HEK293 (cell line): Measurements from ENCODE around the gene DSG2.

Experiments used
- CTCF ChIA-PET: fragments of 350-600 bp; formaldehyde crosslinking; extraction: SDS; loops from one replicate; lab custom pipeline; 2021; ENCODE audit warnings: antibody characterized with exemption; lab: Yijun Ruan, JAX
- POLR2A ChIA-PET: fragments of 300-600 bp; formaldehyde crosslinking; extraction: SDS; loops from one replicate; lab custom pipeline; 2020; ENCODE audit warnings: antibody characterized with exemption, inconsistent platforms; lab: Yijun Ruan, JAX
- H3K27ac ChIP-seq: fragments of 200-500 bp; sonication (Bioruptor generic); 2 replicates; pipeline ENCODE4 v1.5.1; 2014; ENCODE audit warnings: low read depth, low read length, control low read depth, inconsistent platforms; ENCODE audit errors: extremely low read depth
- H3K36me3 ChIP-seq, 2 experiments: fragments of 200-500 bp in 1 of 2; sonication (Bioruptor generic) in 1 of 2; 1 replicate in 1 of 2; 2 replicates in 1 of 2; pipeline ENCODE4 v1.5.1; 2014 to 2017; ENCODE audit warnings: inconsistent platforms in 2 of 2, low read length in 2 of 2; ENCODE audit not compliant: control insufficient read depth in 2 of 2, insufficient read depth in 1 of 2
- H3K4me1 ChIP-seq: fragments of 200-500 bp; sonication (Bioruptor generic); 2 replicates; pipeline ENCODE4 v1.5.1; 2014; ENCODE audit warnings: mild to moderate bottlenecking, low read length, inconsistent platforms; ENCODE audit not compliant: control insufficient read depth, insufficient read depth
- H3K4me3 ChIP-seq: 2 replicates; pipeline ENCODE4 v1.5.1; 2011; ENCODE audit warnings: low read depth, mild to moderate bottlenecking, control low read depth, low read length, moderate library complexity
- H3K9me3 ChIP-seq: fragments of 200-500 bp; sonication (Bioruptor generic); 2 replicates; pipeline ENCODE4 v1.5.1; 2014; ENCODE audit warnings: low read depth, low read length, inconsistent platforms; ENCODE audit not compliant: control insufficient read depth, insufficient read depth
- BCL11A ChIP-seq: fragments of 450-650 bp; formaldehyde crosslinking; IDR thresholded peaks from 2 replicates; pipeline ENCODE4 v1.5.1; 2016; ENCODE audit warnings: low read depth, missing biosample characterization, missing genetic modification characterization
- IKZF3 ChIP-seq: fragments of 450-650 bp; IDR thresholded peaks from 2 replicates; pipeline ENCODE4 v1.5.0; 2018; ENCODE audit warnings: missing biosample characterization, mild to moderate bottlenecking, missing genetic modification characterization, moderate library complexity
- KLF7 ChIP-seq: fragments of 450-650 bp; formaldehyde crosslinking; IDR thresholded peaks from 2 replicates; pipeline ENCODE4 v1.5.1; 2016; ENCODE audit warnings: missing biosample characterization, missing genetic modification characterization, borderline replicate concordance
- SETDB1 ChIP-seq: IDR thresholded peaks from one replicate; pipeline ENCODE4 v1.6.1; 2017; ENCODE audit warnings: mild to moderate bottlenecking, low read length, moderate library complexity, mixed read lengths; ENCODE audit not compliant: insufficient read length
- YY1 ChIP-seq: fragments of 450-650 bp; formaldehyde crosslinking; IDR thresholded peaks from 2 replicates; pipeline ENCODE4 v1.5.1; 2018; ENCODE audit warnings: missing biosample characterization, missing genetic modification characterization
- ZBTB17 ChIP-seq: fragments of 450-650 bp; formaldehyde crosslinking; IDR thresholded peaks from 2 replicates; pipeline ENCODE4 v1.5.1; 2016; ENCODE audit warnings: missing biosample characterization, missing genetic modification characterization
- ZBTB48 ChIP-seq: fragments of 450-650 bp; formaldehyde crosslinking; IDR thresholded peaks from 2 replicates; pipeline ENCODE4 v1.5.1; 2016; ENCODE audit warnings: missing biosample characterization, missing genetic modification characterization
- ZFP69B ChIP-seq: fragments of 450-650 bp; formaldehyde crosslinking; IDR thresholded peaks from 2 replicates; pipeline ENCODE4 v1.5.1; 2016; ENCODE audit warnings: missing biosample characterization, missing genetic modification characterization
- ZNF133 ChIP-seq: fragments of 450-650 bp; formaldehyde crosslinking; IDR thresholded peaks from 2 replicates; pipeline ENCODE4 v1.5.1; 2016; ENCODE audit warnings: missing biosample characterization, missing genetic modification characterization
- ZNF214 ChIP-seq: fragments of 450-650 bp; formaldehyde crosslinking; IDR thresholded peaks from 2 replicates; pipeline ENCODE4 v1.5.1; 2017; ENCODE audit warnings: missing biosample characterization, mild to moderate bottlenecking, missing genetic modification characterization, borderline replicate concordance
- ZNF350 ChIP-seq: fragments of 450-650 bp; formaldehyde crosslinking; IDR thresholded peaks from 2 replicates; pipeline ENCODE4 v1.5.0; 2017; ENCODE audit warnings: missing biosample characterization, mild to moderate bottlenecking, missing genetic modification characterization
- ZNF548 ChIP-seq: fragments of 450-650 bp; formaldehyde crosslinking; IDR thresholded peaks from 2 replicates; pipeline ENCODE4 v1.5.1; 2016; ENCODE audit warnings: missing biosample characterization, missing genetic modification characterization
- ZNF561 ChIP-seq: fragments of 450-650 bp; IDR thresholded peaks from 2 replicates; pipeline ENCODE4 v1.5.1; 2018; ENCODE audit warnings: missing biosample characterization, missing genetic modification characterization, borderline replicate concordance
- ZNF624 ChIP-seq: fragments of 450-650 bp; formaldehyde crosslinking; IDR thresholded peaks from 2 replicates; pipeline ENCODE4 v1.5.1; 2017; ENCODE audit warnings: missing biosample characterization, missing genetic modification characterization
- ZNF670 ChIP-seq: fragments of 450-650 bp; formaldehyde crosslinking; IDR thresholded peaks from 2 replicates; pipeline ENCODE4 v1.5.1; 2016; ENCODE audit warnings: missing biosample characterization, missing genetic modification characterization, low read depth
- ZSCAN16 ChIP-seq: fragments of 450-650 bp; formaldehyde crosslinking; IDR thresholded peaks from 2 replicates; pipeline ENCODE4 v1.5.1; 2016; ENCODE audit warnings: missing biosample characterization, missing genetic modification characterization
- ZSCAN30 ChIP-seq: fragments of 450-650 bp; IDR thresholded peaks from 2 replicates; pipeline ENCODE4 v1.5.1; 2018; ENCODE audit warnings: missing biosample characterization, mild to moderate bottlenecking, missing genetic modification characterization, moderate library complexity
- TF ChIP-seq, protein P1 (sequence below): fragments of 450-650 bp; formaldehyde crosslinking; IDR thresholded peaks from 2 replicates; pipeline ENCODE4 v1.5.1; 2016; ENCODE audit warnings: missing biosample characterization, missing genetic modification characterization
- TF ChIP-seq, protein P2 (sequence below): fragments of 450-650 bp; formaldehyde crosslinking; IDR thresholded peaks from 2 replicates; pipeline ENCODE4; 2016; ENCODE audit warnings: missing biosample characterization, missing genetic modification characterization
- TF ChIP-seq, protein P3 (sequence below): fragments of 450-650 bp; formaldehyde crosslinking; IDR thresholded peaks from 2 replicates; pipeline ENCODE4 v1.5.1; 2017; ENCODE audit warnings: missing biosample characterization, missing genetic modification characterization
- TF ChIP-seq, protein P4 (sequence below): fragments of 450-650 bp; formaldehyde crosslinking; IDR thresholded peaks from 2 replicates; pipeline ENCODE4 v1.5.1; 2017; ENCODE audit warnings: missing biosample characterization, missing genetic modification characterization
- TF ChIP-seq, protein P5 (sequence below): fragments of 450-650 bp; formaldehyde crosslinking; conservative IDR thresholded peaks from 2 replicates; pipeline ENCODE4 v1.5.1; 2016; ENCODE audit warnings: low read depth, missing biosample characterization, missing genetic modification characterization

Gene DSG2

DNA sequence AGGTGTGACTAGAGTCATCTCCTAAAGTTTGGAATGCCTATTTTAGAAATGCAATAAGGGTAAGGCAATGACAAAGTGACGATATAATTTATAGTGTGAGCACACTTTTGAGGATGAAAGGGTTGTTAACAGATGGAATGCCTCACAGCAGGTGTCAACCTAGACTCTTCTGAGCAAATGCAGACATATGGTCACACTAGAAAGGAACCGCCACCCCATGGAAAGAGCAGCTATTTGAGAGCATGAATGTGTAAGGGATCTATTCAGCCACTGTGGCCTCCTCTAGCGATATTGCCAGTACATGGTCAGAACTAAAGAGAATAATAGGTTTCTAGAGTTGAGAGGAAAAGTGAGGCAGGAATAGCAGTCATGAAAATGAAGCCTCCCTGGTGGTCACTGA, 18.5 kb downstream of the DSG2 start:
- POLR2A ChIA-PET, result no interaction called here
- Histone ChIP-seq H3K36me3 (peaks cover 0 to 25% of the 10 kb centered on the region in 2 experiments), H3K9me3 (no peaks in the 10 kb centered on the region), H3K4me3 (no peak overlapping the region), H3K4me1 (no peaks in the 10 kb centered on the region), H3K27ac (no peak overlapping the region)
- CTCF ChIA-PET, result interaction anchor here (1.1 to 1.6 kb wide), 2 partner anchors 47 to 91 kb away, joined by 4 to 7 read pairs; no protein-coding TSS in a partner anchor
- TF ChIP-seq, protein P1, sequence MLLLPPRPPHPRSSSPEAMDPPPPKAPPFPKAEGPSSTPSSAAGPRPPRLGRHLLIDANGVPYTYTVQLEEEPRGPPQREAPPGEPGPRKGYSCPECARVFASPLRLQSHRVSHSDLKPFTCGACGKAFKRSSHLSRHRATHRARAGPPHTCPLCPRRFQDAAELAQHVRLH, result no peak
- TF ChIP-seq, protein P2, sequence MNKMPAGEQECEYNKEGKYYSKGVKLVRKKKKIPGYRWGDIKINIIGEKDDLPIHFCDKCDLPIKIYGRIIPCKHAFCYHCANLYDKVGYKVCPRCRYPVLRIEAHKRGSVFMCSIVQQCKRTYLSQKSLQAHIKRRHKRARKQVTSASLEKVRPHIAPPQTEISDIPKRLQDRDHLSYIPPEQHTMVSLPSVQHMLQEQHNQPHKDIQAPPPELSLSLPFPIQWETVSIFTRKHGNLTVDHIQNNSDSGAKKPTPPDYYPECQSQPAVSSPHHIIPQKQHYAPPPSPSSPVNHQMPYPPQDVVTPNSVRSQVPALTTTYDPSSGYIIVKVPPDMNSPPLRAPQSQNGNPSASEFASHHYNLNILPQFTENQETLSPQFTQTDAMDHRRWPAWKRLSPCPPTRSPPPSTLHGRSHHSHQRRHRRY, result no peak
- TF ChIP-seq ZBTB48 (tag by site-specific recombination) (no peak), ZNF133 (tag by site-specific recombination) (no peak), BCL11A (tag by site-specific recombination) (no peak), IKZF3 (tag by site-specific recombination) (no peak), KLF7 (tag by site-specific recombination) (no peak)
- TF ChIP-seq, protein P3, sequence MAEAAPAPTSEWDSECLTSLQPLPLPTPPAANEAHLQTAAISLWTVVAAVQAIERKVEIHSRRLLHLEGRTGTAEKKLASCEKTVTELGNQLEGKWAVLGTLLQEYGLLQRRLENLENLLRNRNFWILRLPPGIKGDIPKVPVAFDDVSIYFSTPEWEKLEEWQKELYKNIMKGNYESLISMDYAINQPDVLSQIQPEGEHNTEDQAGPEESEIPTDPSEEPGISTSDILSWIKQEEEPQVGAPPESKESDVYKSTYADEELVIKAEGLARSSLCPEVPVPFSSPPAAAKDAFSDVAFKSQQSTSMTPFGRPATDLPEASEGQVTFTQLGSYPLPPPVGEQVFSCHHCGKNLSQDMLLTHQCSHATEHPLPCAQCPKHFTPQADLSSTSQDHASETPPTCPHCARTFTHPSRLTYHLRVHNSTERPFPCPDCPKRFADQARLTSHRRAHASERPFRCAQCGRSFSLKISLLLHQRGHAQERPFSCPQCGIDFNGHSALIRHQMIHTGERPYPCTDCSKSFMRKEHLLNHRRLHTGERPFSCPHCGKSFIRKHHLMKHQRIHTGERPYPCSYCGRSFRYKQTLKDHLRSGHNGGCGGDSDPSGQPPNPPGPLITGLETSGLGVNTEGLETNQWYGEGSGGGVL (tag by site-specific recombination), result no peak

DNA sequence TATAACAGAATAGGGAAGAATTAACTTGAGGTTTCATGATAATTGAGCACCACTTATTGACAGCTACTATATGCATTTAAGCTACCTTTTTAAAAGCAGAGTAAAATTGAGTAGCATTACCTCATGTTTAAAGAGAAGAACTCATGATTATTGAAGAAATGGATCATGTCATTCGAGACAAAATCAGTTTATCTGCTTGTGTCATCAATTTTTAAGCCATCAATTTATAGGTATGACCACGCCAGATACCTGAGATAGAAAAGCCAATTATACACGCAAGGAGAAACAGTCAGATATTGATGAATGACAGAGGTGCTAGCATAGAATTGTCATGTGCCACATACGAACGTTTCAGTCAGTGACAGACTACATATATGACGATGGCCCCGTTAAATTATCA, 28.4 kb downstream of the DSG2 start:
- Histone ChIP-seq H3K4me1 (no peaks in the 10 kb centered on the region), H3K4me3 (no peak overlapping the region), H3K27ac (no peak overlapping the region), H3K9me3 (no peaks in the 10 kb centered on the region), H3K36me3 (peaks cover 28 to 93% of the 10 kb centered on the region in 2 experiments)
- POLR2A ChIA-PET, result interaction anchor here (0.6 kb wide), 1 partner anchor 273 kb away, joined by 5 read pairs; no protein-coding TSS in a partner anchor
- CTCF ChIA-PET, result interaction anchor here (0.6 to 0.9 kb wide), 2 partner anchors 102 to 154 kb away, joined by 4 read pairs; no protein-coding TSS in a partner anchor
- TF ChIP-seq YY1 (tag by site-specific recombination) (no peak), ZNF214 (tag by site-specific recombination) (no peak), ZNF624 (tag by site-specific recombination) (no peak), SETDB1 (no peak), ZSCAN30 (tag by site-specific recombination) (no peak), ZBTB17 (no peak), ZNF350 (tag by site-specific recombination) (no peak)
- TF ChIP-seq, protein P4, sequence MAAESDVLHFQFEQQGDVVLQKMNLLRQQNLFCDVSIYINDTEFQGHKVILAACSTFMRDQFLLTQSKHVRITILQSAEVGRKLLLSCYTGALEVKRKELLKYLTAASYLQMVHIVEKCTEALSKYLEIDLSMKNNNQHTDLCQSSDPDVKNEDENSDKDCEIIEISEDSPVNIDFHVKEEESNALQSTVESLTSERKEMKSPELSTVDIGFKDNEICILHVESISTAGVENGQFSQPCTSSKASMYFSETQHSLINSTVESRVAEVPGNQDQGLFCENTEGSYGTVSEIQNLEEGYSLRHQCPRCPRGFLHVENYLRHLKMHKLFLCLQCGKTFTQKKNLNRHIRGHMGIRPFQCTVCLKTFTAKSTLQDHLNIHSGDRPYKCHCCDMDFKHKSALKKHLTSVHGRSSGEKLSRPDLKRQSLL (tag by site-specific recombination), result no peak

DNA sequence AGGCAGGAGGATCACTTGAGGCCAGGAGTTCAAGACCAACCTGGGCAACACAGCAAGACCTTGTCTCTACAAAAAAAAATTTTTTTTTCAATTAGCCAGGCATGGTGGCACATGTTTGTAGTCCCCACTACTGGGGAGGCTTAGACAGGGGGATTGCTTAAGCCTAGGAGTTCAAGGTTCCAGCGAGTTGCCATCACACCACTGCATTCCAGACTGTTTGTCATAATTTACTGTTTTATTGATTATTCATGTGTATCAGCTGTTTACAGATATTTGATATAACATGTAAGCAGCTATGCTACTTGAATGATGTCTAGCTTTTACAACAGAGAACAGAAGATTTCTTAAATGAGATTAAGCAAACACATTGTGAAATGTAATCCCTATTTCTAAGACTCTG, 35.3 kb downstream of the DSG2 start:
- CTCF ChIA-PET, result no interaction called here
- H3K9me3 ChIP-seq, result no peaks in the 10 kb centered on the region
- no peak overlapping the region for H3K27ac ChIP-seq
- POLR2A ChIA-PET, result no interaction called here
- no peaks in the 10 kb centered on the region for H3K4me1 ChIP-seq
- no peak overlapping the region for H3K4me3 ChIP-seq
- H3K36me3 ChIP-seq, result peaks cover 15 to 88% of the 10 kb centered on the region in 2 experiments; a peak in 2 of 3 replicates
- TF ChIP-seq, protein P5, sequence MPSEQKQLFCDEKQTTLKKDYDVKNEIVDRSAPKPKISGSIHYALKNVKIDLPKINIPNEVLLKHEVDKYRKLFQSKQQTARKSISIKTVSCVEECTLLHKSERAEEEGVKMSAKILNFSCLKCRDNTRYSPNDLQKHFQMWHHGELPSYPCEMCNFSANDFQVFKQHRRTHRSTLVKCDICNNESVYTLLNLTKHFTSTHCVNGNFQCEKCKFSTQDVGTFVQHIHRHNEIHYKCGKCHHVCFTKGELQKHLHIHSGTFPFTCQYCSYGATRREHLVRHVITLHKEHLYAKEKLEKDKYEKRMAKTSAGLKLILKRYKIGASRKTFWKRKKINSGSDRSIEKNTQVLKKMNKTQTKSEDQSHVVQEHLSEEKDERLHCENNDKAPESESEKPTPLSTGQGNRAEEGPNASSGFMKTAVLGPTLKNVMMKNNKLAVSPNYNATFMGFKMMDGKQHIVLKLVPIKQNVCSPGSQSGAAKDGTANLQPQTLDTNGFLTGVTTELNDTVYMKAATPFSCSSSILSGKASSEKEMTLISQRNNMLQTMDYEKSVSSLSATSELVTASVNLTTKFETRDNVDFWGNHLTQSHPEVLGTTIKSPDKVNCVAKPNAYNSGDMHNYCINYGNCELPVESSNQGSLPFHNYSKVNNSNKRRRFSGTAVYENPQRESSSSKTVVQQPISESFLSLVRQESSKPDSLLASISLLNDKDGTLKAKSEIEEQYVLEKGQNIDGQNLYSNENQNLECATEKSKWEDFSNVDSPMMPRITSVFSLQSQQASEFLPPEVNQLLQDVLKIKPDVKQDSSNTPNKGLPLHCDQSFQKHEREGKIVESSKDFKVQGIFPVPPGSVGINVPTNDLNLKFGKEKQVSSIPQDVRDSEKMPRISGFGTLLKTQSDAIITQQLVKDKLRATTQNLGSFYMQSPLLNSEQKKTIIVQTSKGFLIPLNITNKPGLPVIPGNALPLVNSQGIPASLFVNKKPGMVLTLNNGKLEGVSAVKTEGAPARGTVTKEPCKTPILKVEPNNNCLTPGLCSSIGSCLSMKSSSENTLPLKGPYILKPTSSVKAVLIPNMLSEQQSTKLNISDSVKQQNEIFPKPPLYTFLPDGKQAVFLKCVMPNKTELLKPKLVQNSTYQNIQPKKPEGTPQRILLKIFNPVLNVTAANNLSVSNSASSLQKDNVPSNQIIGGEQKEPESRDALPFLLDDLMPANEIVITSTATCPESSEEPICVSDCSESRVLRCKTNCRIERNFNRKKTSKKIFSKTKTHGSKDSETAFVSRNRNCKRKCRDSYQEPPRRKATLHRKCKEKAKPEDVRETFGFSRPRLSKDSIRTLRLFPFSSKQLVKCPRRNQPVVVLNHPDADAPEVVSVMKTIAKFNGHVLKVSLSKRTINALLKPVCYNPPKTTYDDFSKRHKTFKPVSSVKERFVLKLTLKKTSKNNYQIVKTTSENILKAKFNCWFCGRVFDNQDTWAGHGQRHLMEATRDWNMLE, result no peak
- TF ChIP-seq ZNF350 (tag by site-specific recombination) (no peak), ZNF670 (tag by site-specific recombination) (no peak), ZNF548 (tag by site-specific recombination) (no peak), ZSCAN16 (tag by site-specific recombination) (no peak), ZFP69B (tag by site-specific recombination) (no peak), ZNF561 (tag by site-specific recombination) (no peak)
